CD4-positive, alpha-beta T cell (primary cell): ENCODE results near the gene MRPL19. TPM values are rescaled to one million over a fixed set of nuclear protein-coding genes. Genes with fewer than 3 reads are reported as not detected.

Source experiments
- ATAC-seq: fragments of 200-7000 bp; cut with Tn5 transposase; one replicate; pipeline ENCODE4 v1.10.0; 2022; ENCODE audit warnings: mild to moderate bottlenecking; ENCODE audit not compliant: poor library complexity
- CTCF ChIA-PET: fragments of 350-600 bp; sonication (Branson Sonifier 250); formaldehyde crosslinking; loops from one replicate; lab custom pipeline; 2021; ENCODE audit warnings: antibody characterized with exemption, inconsistent platforms; lab: Charles Lee
- POLR2A ChIA-PET: fragments of 350-600 bp; sonication (Branson Sonifier 250); formaldehyde crosslinking; loops from one replicate; lab custom pipeline; 2021; ENCODE audit warnings: antibody characterized with exemption, inconsistent platforms; lab: Charles Lee
- DNase-seq, 14 experiments: peaks; one replicate each; pipeline ENCODE4 v3.0.0-alpha.2; 2013 to 2020; ENCODE audit warnings: mixed read lengths in 2 of 14
- H3K27ac ChIP-seq, 2 donors: one replicate each; pipeline versions ENCODE4 v1.5.1 to v1.7.0; 2013; ENCODE audit warnings: low read length in 2 of 2, low read depth in 1 of 2, mild to moderate bottlenecking in 1 of 2
- H3K27me3 ChIP-seq, 2 experiments: 1 replicate in 1 of 2; 2 replicates in 1 of 2; pipeline versions ENCODE4 v1.6.1 to v1.7.0; 2013; ENCODE audit warnings: low read length in 2 of 2, control low read depth in 1 of 2, mild to moderate bottlenecking in 1 of 2, moderate library complexity in 1 of 2; ENCODE audit not compliant: insufficient read depth in 2 of 2, control insufficient read depth in 1 of 2
- H3K36me3 ChIP-seq: one replicate; pipeline ENCODE4 v1.6.1; 2013; ENCODE audit warnings: low read length, control low read depth; ENCODE audit not compliant: insufficient read depth
- H3K4me1 ChIP-seq: one replicate; pipeline ENCODE4 v1.6.1; 2013; ENCODE audit warnings: low read length, control low read depth; ENCODE audit not compliant: insufficient read depth
- H3K4me3 ChIP-seq: one replicate; pipeline ENCODE4 v1.5.1; 2013; ENCODE audit warnings: mild to moderate bottlenecking, low read length, moderate library complexity
- H3K9me3 ChIP-seq, 2 experiments: 1 replicate in 1 of 2; 2 replicates in 1 of 2; pipeline versions ENCODE4 v1.6.1 to v1.7.0; 2013; ENCODE audit warnings: low read length in 2 of 2, mild to moderate bottlenecking in 2 of 2, control low read depth in 1 of 2, moderate library complexity in 1 of 2; ENCODE audit not compliant: control insufficient read depth in 1 of 2, insufficient read depth in 1 of 2
- H3K27ac Mint-ChIP-seq: one replicate; pipeline ENCODE4 v1.8.0; 2020; ENCODE audit warnings: mixed read lengths
- H3K27me3 Mint-ChIP-seq: one replicate; pipeline ENCODE4 v1.8.0; 2021; ENCODE audit warnings: mixed read lengths
- H3K36me3 Mint-ChIP-seq: one replicate; pipeline ENCODE4 v1.8.0; 2021; ENCODE audit warnings: low read depth, mixed read lengths
- H3K4me1 Mint-ChIP-seq: one replicate; pipeline ENCODE4 v1.8.0; 2021; ENCODE audit warnings: low read depth, mixed read lengths
- H3K4me3 Mint-ChIP-seq: one replicate; pipeline ENCODE4 v1.8.0; 2020; ENCODE audit warnings: mild to moderate bottlenecking, mixed read lengths
- H3K9me3 Mint-ChIP-seq: one replicate; pipeline ENCODE4 v1.8.0; 2020; ENCODE audit warnings: mixed read lengths
- intact Hi-C, 2 experiments: fragments of 100-400 bp; cut with DNase I in 1 of 2; cut with micrococcal nuclease in 1 of 2; formaldehyde crosslinking; loops; one replicate each; pipeline versions ENCODE4 v1.15.1 to v1.9.0; 2023 to 2025; cut with DNase I, micrococcal nuclease
- total RNA-seq, 174 experiments: library from RNA in 2 of 174; stranded (reverse) in 2 of 174; gene quantifications; one replicate each; pipeline ENCODE4 v1.2.3 and lab custom pipeline; 2021 to 2026
- TF ChIP-seq, protein P1 (sequence below): fragments of 200-600 bp; IDR thresholded peaks from one replicate; pipeline ENCODE4 v1.8.0; 2022; ENCODE audit warnings: antibody characterized with exemption, mild to moderate bottlenecking

The MRPL19 gene
- total RNA-seq, 2 experiments from 2014 or later, result 10.7 to 14.9 TPM

GRCh38 chr2:75614162-75614651, 32.4 kb upstream of the MRPL19 start:
- no peak for ATAC-seq
- intact Hi-C loops, result no loop called here
- CTCF ChIA-PET, result no interaction called here
- H3K27ac ChIP-seq, result no peak overlapping the region
- H3K9me3 ChIP-seq, result no peaks in the 10 kb centered on the region
- Mint-ChIP-seq H3K36me3 (no peaks in the 10 kb centered on the region), H3K4me1 (no peaks in the 10 kb centered on the region), H3K27me3 (peaks cover 44% of the 10 kb centered on the region), H3K4me3 (no peak overlapping the region), H3K9me3 (peaks cover 2% of the 10 kb centered on the region), H3K27ac (no peak overlapping the region)
- H3K36me3 ChIP-seq, result no peaks in the 10 kb centered on the region
- POLR2A ChIA-PET, result no interaction called here
- DNase-seq, result no peak
- H3K4me3 ChIP-seq, result no peak overlapping the region
- peaks cover 3 to 10% of the 10 kb centered on the region in 2 experiments for H3K27me3 ChIP-seq
- TF ChIP-seq, protein P1, sequence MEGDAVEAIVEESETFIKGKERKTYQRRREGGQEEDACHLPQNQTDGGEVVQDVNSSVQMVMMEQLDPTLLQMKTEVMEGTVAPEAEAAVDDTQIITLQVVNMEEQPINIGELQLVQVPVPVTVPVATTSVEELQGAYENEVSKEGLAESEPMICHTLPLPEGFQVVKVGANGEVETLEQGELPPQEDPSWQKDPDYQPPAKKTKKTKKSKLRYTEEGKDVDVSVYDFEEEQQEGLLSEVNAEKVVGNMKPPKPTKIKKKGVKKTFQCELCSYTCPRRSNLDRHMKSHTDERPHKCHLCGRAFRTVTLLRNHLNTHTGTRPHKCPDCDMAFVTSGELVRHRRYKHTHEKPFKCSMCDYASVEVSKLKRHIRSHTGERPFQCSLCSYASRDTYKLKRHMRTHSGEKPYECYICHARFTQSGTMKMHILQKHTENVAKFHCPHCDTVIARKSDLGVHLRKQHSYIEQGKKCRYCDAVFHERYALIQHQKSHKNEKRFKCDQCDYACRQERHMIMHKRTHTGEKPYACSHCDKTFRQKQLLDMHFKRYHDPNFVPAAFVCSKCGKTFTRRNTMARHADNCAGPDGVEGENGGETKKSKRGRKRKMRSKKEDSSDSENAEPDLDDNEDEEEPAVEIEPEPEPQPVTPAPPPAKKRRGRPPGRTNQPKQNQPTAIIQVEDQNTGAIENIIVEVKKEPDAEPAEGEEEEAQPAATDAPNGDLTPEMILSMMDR, result no peak
- no peaks in the 10 kb centered on the region for H3K4me1 ChIP-seq

DNA sequence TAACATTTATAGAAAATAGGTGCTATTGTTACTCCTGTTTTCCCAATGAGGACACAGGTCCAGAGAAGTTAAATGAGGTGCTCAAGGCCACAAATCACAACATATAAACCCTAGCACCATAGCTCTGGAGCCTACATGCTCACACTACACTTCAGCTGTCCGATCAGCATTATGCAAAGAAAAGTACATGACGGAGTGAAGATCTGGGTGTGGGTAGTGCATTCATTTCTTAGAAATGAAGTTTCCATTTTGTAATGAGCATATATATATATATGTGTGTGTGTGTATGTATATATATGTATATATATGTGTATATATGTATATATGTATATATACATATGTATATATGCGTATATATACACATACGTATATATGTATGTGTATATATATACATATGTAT, 30.2 kb upstream of the MRPL19 start:
- intact Hi-C loops, result no loop called here
- TF ChIP-seq, protein P1, result no peak

GRCh38 chr2:75616933-75617332, 29.6 kb upstream of the MRPL19 start:
- ATAC-seq, result no peak
- Histone ChIP-seq H3K27me3 (peaks cover 0 to 2% of the 10 kb centered on the region in 2 experiments), H3K9me3 (no peaks in the 10 kb centered on the region), H3K4me3 (no peak overlapping the region), H3K4me1 (no peaks in the 10 kb centered on the region), H3K36me3 (no peaks in the 10 kb centered on the region), H3K27ac (no peak overlapping the region)
- H3K4me1 Mint-ChIP-seq, result no peaks in the 10 kb centered on the region
- POLR2A ChIA-PET, result no interaction called here
- TF ChIP-seq, protein P1, result no peak
- CTCF ChIA-PET, result interaction anchor here (1.2 kb wide), 1 partner anchor 11 kb away, joined by 4 read pairs; no protein-coding TSS in a partner anchor
- H3K4me3 Mint-ChIP-seq, result no peak overlapping the region
- H3K36me3 Mint-ChIP-seq, result no peaks in the 10 kb centered on the region
- intact Hi-C loops, result no loop called here
- peaks cover 2% of the 10 kb centered on the region for H3K9me3 Mint-ChIP-seq
- no peak overlapping the region for H3K27ac Mint-ChIP-seq
- DNase-seq, result no peak
- peaks cover 24% of the 10 kb centered on the region for H3K27me3 Mint-ChIP-seq

More for the DNA sequence above, 30.2 kb upstream of the MRPL19 start:
- no peaks in the 10 kb centered on the region for H3K36me3 Mint-ChIP-seq
- H3K27me3 Mint-ChIP-seq, result peaks cover 28% of the 10 kb centered on the region
- H3K9me3 Mint-ChIP-seq, result peaks cover 2% of the 10 kb centered on the region
- Histone ChIP-seq H3K4me1 (no peaks in the 10 kb centered on the region), H3K27ac (no peak overlapping the region), H3K4me3 (no peak overlapping the region), H3K36me3 (no peaks in the 10 kb centered on the region), H3K9me3 (no peaks in the 10 kb centered on the region), H3K27me3 (peaks cover 0 to 2% of the 10 kb centered on the region in 2 experiments)
- ATAC-seq (no peak), DNase-seq (no peak)
- no peaks in the 10 kb centered on the region for H3K4me1 Mint-ChIP-seq
- ChIA-PET POLR2A (no interaction called here), CTCF (interaction anchor here (1.2 kb wide), 1 partner anchor 12 kb away, joined by 4 read pairs; no protein-coding TSS in a partner anchor)
- no peak overlapping the region for H3K27ac Mint-ChIP-seq
- H3K4me3 Mint-ChIP-seq, result no peak overlapping the region
